Hepatocyte (in vitro differentiated cells): ENCODE data around the gene CPE. TPM values are rescaled to one million over a fixed set of nuclear protein-coding genes. Genes with fewer than 3 reads are reported as not detected.

ENCODE experiments used
- DNase-seq: peaks from one replicate; pipeline ENCODE4 v3.0.0-alpha.2; 2016; ENCODE audit warnings: low spot score
- H2AFZ ChIP-seq: fragments of 200-600 bp; sonication (generic); 2 replicates; pipeline ENCODE4 v1.6.0; 2016; ENCODE audit warnings: antibody characterized with exemption, mild to moderate bottlenecking
- H3K27ac ChIP-seq: fragments of 200-600 bp; sonication (generic); 2 replicates; pipeline ENCODE4 v1.5.1; 2016; ENCODE audit warnings: mild to moderate bottlenecking
- H3K27me3 ChIP-seq: fragments of 200-600 bp; sonication (generic); 2 replicates; pipeline ENCODE4 v1.6.1; 2016
- H3K36me3 ChIP-seq: fragments of 200-600 bp; sonication (generic); replicated peaks from 2 replicates; pipeline ENCODE4 v1.5.1; 2016; ENCODE audit warnings: low read depth; ENCODE audit not compliant: insufficient read depth
- H3K4me1 ChIP-seq: fragments of 200-600 bp; sonication (generic); 2 replicates; pipeline ENCODE4 v1.5.1; 2016; ENCODE audit warnings: mild to moderate bottlenecking, moderate library complexity; ENCODE audit not compliant: insufficient read depth
- H3K4me2 ChIP-seq: fragments of 200-600 bp; sonication (generic); 2 replicates; pipeline ENCODE4 v1.6.0; 2016
- H3K4me3 ChIP-seq: fragments of 200-600 bp; sonication (generic); 2 replicates; pipeline ENCODE4 v1.5.1; 2016; ENCODE audit warnings: mild to moderate bottlenecking
- H3K79me2 ChIP-seq: fragments of 200-600 bp; sonication (generic); 2 replicates; pipeline ENCODE4 v1.6.0; 2017; ENCODE audit warnings: mild to moderate bottlenecking
- H3K9me2 ChIP-seq: fragments of 200-600 bp; sonication (generic); replicated peaks from 2 replicates; pipeline ENCODE4 v1.6.0; 2017; ENCODE audit warnings: mild to moderate bottlenecking; ENCODE audit not compliant: insufficient read depth
- H3K9me3 ChIP-seq: fragments of 200-600 bp; sonication (generic); 2 replicates; pipeline ENCODE4 v1.5.1; 2016; ENCODE audit warnings: low read depth, mild to moderate bottlenecking
- H4K20me1 ChIP-seq: fragments of 200-600 bp; sonication (generic); 2 replicates; pipeline ENCODE4 v1.6.0; 2016; ENCODE audit warnings: mild to moderate bottlenecking; ENCODE audit not compliant: insufficient read depth, poor library complexity, severe bottlenecking
- EZH2 ChIP-seq: fragments of 200-600 bp; sonication (generic); IDR thresholded peaks from 2 replicates; pipeline ENCODE4 v1.6.1; 2016; ENCODE audit warnings: antibody characterized with exemption, mild to moderate bottlenecking, borderline replicate concordance
- EZH2phosphoT487 ChIP-seq: fragments of 200-600 bp; sonication (generic); IDR thresholded peaks from one replicate; pipeline ENCODE4 v1.6.1; 2018; ENCODE audit warnings: antibody characterized with exemption, mild to moderate bottlenecking, low read depth, moderate library complexity; ENCODE audit not compliant: unreplicated experiment, severe bottlenecking
- WGBS: methylation state at CpG from one replicate; pipeline ENCODE4 v1.1.6; 2016; ENCODE audit warnings: low lambda C conversion rate; ENCODE audit errors: missing lambda C conversion rate; 5-methylcytosine and 5-hydroxymethylcytosine counted together
- polyA plus RNA-seq: library from polyadenylated mRNA; unstranded; fragments of >200 nt; fragmentation: Nextera tagmentation; extraction: Ambion mirVana; gene quantifications from 2 replicates; pipeline ENCODE4 v1.2.1, GENCODE V29; 2016
- total RNA-seq: library from RNA; depleted of rRNA; stranded (reverse); fragments of >200 nt; gene quantifications from 2 replicates; pipeline ENCODE4 v1.2.3, GENCODE V29; 2014
- TF ChIP-seq, protein P1 (sequence below): fragments of 200-600 bp; sonication (generic); IDR thresholded peaks from 2 replicates; pipeline ENCODE4 v1.5.1; 2016; ENCODE audit warnings: antibody characterized with exemption, mild to moderate bottlenecking; ENCODE audit not compliant: poor library complexity

The CPE gene
- total and polyA plus RNA-seq, 2 experiments from 2014 or later = 66.4 to 106 TPM

DNA sequence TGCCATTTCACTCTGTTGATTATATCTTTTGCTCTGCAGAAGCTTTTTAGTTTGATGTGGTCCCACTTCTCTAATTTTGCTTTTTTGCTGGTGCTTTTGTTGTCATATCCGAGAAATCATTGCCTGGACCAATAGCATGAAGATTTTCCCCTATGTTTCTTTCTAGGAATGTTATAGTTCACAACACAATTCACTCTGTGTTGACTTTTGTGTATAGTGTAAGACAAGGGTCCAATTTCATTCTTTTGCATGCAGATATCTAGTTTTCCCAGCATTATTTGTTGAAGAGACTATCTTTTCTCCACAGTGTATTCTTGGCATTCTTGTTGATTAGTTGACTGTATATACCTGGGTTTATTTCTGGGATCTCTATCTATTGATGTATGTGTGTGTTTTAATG lies 8.3 kb upstream of the CPE start:
- Histone ChIP-seq H2AFZ (no peak overlapping the region), H3K4me3 (no peak overlapping the region), H3K27ac (no peak overlapping the region), H3K27me3 (no peaks in the 10 kb centered on the region), H3K4me2 (no peak overlapping the region), H4K20me1 (no peaks in the 10 kb centered on the region), H3K9me3 (no peaks in the 10 kb centered on the region), H3K9me2 (no peaks in the 10 kb centered on the region), H3K4me1 (peaks cover 2% of the 10 kb centered on the region), H3K79me2 (no peaks in the 10 kb centered on the region), H3K36me3 (no peaks in the 10 kb centered on the region)
- no peak for DNase-seq
- WGBS = 100% methylated on average over 1 of the region's 1 CpG
- TF ChIP-seq EZH2phosphoT487 = no peak
- TF ChIP-seq, protein P1, sequence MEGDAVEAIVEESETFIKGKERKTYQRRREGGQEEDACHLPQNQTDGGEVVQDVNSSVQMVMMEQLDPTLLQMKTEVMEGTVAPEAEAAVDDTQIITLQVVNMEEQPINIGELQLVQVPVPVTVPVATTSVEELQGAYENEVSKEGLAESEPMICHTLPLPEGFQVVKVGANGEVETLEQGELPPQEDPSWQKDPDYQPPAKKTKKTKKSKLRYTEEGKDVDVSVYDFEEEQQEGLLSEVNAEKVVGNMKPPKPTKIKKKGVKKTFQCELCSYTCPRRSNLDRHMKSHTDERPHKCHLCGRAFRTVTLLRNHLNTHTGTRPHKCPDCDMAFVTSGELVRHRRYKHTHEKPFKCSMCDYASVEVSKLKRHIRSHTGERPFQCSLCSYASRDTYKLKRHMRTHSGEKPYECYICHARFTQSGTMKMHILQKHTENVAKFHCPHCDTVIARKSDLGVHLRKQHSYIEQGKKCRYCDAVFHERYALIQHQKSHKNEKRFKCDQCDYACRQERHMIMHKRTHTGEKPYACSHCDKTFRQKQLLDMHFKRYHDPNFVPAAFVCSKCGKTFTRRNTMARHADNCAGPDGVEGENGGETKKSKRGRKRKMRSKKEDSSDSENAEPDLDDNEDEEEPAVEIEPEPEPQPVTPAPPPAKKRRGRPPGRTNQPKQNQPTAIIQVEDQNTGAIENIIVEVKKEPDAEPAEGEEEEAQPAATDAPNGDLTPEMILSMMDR = no peak
- TF ChIP-seq EZH2 = no peak

DNA sequence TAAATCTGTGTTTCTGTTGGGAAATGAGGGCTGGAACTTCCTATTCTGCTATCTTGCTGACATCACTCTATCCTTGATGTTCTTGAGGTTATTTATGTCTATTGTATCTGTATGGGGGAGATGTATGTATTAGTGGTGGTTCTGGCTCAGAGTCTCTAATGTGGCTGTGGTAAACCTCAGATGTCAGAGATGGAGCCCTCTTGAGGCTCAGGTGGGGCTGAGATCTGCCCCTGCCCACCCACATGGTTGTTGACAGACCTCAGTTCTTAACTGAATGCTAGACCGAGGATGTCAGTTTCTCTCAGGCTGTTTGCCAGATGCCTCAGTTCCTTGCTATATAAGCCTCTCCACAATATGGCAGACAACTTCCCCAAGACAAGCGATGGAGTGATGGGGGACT lies 3.3 kb upstream of the CPE start:
- no peak overlapping the region for H3K4me2 ChIP-seq
- H3K9me3 ChIP-seq = no peaks in the 10 kb centered on the region
- peaks cover 5% of the 10 kb centered on the region for H3K27me3 ChIP-seq
- no peaks in the 10 kb centered on the region for H3K36me3 ChIP-seq
- no peaks in the 10 kb centered on the region for H4K20me1 ChIP-seq
- WGBS = 78% methylated on average over 2 of the region's 2 CpGs
- H3K4me1 ChIP-seq = no peaks in the 10 kb centered on the region
- no peak for DNase-seq
- no peaks in the 10 kb centered on the region for H3K9me2 ChIP-seq
- H3K79me2 ChIP-seq = no peaks in the 10 kb centered on the region
- TF ChIP-seq, protein P1 = no peak
- TF ChIP-seq EZH2 (no peak), EZH2phosphoT487 (no peak)
- no peak overlapping the region for H3K27ac ChIP-seq
- no peak overlapping the region for H3K4me3 ChIP-seq
- no peak overlapping the region for H2AFZ ChIP-seq

DNA sequence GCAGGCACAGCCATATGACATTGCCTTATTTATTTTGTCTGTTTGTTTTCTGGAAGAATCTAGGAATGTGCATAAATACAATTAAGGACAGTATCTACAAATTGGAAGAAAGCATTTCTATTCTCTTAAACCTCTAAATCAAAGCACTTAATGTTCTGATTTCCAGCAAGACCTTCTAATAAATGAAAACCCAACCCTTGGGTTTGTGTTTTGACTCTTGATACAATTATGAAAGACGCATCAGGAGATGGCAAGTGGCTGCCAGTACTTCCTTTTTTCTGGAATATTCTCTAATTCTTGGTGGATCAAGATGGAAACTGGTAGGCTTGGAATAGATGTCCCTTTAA lies 437 bp upstream of the CPE start:
- Histone ChIP-seq H3K4me2 (peak overlapping the region; percentile 77), H4K20me1 (no peaks in the 10 kb centered on the region), H3K27me3 (peaks cover 5% of the 10 kb centered on the region), H3K9me2 (no peaks in the 10 kb centered on the region), H3K4me1 (no peaks in the 10 kb centered on the region), H3K36me3 (no peaks in the 10 kb centered on the region), H3K9me3 (no peaks in the 10 kb centered on the region), H3K27ac (peak overlapping the region; percentile 62), H3K4me3 (peak overlapping the region; percentile 66), H3K79me2 (no peaks in the 10 kb centered on the region), H2AFZ (peak overlapping the region; percentile 88)
- no peak for TF ChIP-seq EZH2
- TF ChIP-seq EZH2phosphoT487 = no peak
- TF ChIP-seq, protein P1 = no peak
- DNase-seq = no peak
- WGBS = 65% methylated on average over 1 of the region's 1 CpG

DNA sequence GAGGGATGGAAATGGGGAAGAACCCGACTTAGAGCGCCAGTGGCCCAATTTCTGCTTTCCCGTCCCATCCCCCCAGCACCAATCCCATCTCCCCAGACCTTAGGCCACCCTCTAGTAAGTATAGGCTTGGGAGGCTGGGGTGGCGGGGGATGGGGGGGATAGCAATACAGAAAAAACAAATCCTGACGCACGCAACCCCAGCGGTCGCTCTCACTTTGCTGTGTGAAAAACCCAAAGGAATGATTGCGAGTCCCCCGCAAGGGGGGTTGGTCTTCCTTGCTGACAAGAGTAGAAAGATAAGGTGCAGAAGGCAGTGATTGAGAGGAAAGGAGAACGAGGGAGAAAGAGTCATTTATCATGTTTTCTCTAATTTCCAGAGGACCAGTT lies 863 bp downstream of the CPE start:
- H3K27ac ChIP-seq = peak overlapping the region; percentile 62

More for the DNA sequence above, 863 bp downstream of the CPE start:
- DNase-seq = peak; percentile 46
- peaks cover 5% of the 10 kb centered on the region for H3K27me3 ChIP-seq
- H4K20me1 ChIP-seq = no peaks in the 10 kb centered on the region
- H2AFZ ChIP-seq = peak overlapping the region; percentile 27
- no peaks in the 10 kb centered on the region for H3K9me2 ChIP-seq
- no peaks in the 10 kb centered on the region for H3K9me3 ChIP-seq
- H3K4me1 ChIP-seq = no peaks in the 10 kb centered on the region
- 10% methylated on average over 9 of the region's 11 CpGs for WGBS
- H3K79me2 ChIP-seq = no peaks in the 10 kb centered on the region
- H3K4me2 ChIP-seq = peak overlapping the region; percentile 77
- peak overlapping the region; percentile 66 for H3K4me3 ChIP-seq
- TF ChIP-seq EZH2 (no peak), EZH2phosphoT487 (no peak)
- TF ChIP-seq, protein P1 = no peak
- no peaks in the 10 kb centered on the region for H3K36me3 ChIP-seq
